ENCODE results near the gene PIGB.

The PIGB gene

GRCh38 chr15:55357774-55358173, 38.8 kb downstream of the PIGB start:
- Histone ChIP-seq H3K4me3 (ENCODE audit: insufficient read length, low read depth) (no peak overlapping the region), H3K9ac (ENCODE audit: insufficient read length, low read depth) (no peak overlapping the region), H3K9me3 (ENCODE audit: insufficient read depth, low read length) (no peaks in the 10 kb centered on the region), H3K36me3 (ENCODE audit: insufficient read depth, insufficient read length, low read length) (peaks cover 4% of the 10 kb centered on the region), H3K27me3 (ENCODE audit: insufficient read depth, insufficient read length) (no peaks in the 10 kb centered on the region), H3K4me1 (ENCODE audit: insufficient read depth, insufficient read length) (no peaks in the 10 kb centered on the region)
- no peak for DNase-seq (ENCODE audit: low read depth, low spot score)
- no peak for TF ChIP-seq YY1 (IDR thresholded peaks at IDR 0.05; ENCODE audit: insufficient read depth, insufficient read length)
- no peak for TF ChIP-seq ZNF274 (IDR thresholded peaks at IDR 0.05; ENCODE audit: low read depth, low read length)
- no peak for TF ChIP-seq SUZ12 (IDR thresholded peaks at IDR 0.05; ENCODE audit: extremely low read depth, insufficient read depth, insufficient read length)

GRCh38 chr15:55358471-55358870, 39.4 kb downstream of the PIGB start:
- peaks cover 4% of the 10 kb centered on the region for H3K36me3 ChIP-seq (ENCODE audit: insufficient read depth, insufficient read length, low read length)
- H3K4me3 ChIP-seq (ENCODE audit: insufficient read length, low read depth), result no peak overlapping the region

GRCh38 chr15:55360256-55360655, 41.2 kb downstream of the PIGB start:
- Histone ChIP-seq H3K9ac (ENCODE audit: insufficient read length, low read depth) (no peak overlapping the region), H3K4me3 (ENCODE audit: insufficient read length, low read depth) (no peak overlapping the region), H3K27me3 (ENCODE audit: insufficient read depth, insufficient read length) (no peaks in the 10 kb centered on the region), H3K9me3 (ENCODE audit: insufficient read depth, low read length) (no peaks in the 10 kb centered on the region), H3K4me1 (ENCODE audit: insufficient read depth, insufficient read length) (no peaks in the 10 kb centered on the region), H3K36me3 (ENCODE audit: insufficient read depth, insufficient read length, low read length) (peaks cover 1% of the 10 kb centered on the region)
- TF ChIP-seq YY1 (IDR thresholded peaks at IDR 0.05; ENCODE audit: insufficient read depth, insufficient read length) (no peak), ZNF274 (IDR thresholded peaks at IDR 0.05; ENCODE audit: low read depth, low read length) (no peak), SUZ12 (IDR thresholded peaks at IDR 0.05; ENCODE audit: extremely low read depth, insufficient read depth, insufficient read length) (no peak)
- DNase-seq (ENCODE audit: low read depth, low spot score), result no peak

More at GRCh38 chr15:55358471-55358870, 39.4 kb downstream of the PIGB start:
- DNase-seq (ENCODE audit: low read depth, low spot score), result no peak
- Histone ChIP-seq H3K9ac (ENCODE audit: insufficient read length, low read depth) (no peak overlapping the region), H3K9me3 (ENCODE audit: insufficient read depth, low read length) (no peaks in the 10 kb centered on the region), H3K27me3 (ENCODE audit: insufficient read depth, insufficient read length) (no peaks in the 10 kb centered on the region), H3K4me1 (ENCODE audit: insufficient read depth, insufficient read length) (no peaks in the 10 kb centered on the region)
- TF ChIP-seq ZNF274 (IDR thresholded peaks at IDR 0.05; ENCODE audit: low read depth, low read length) (no peak), YY1 (IDR thresholded peaks at IDR 0.05; ENCODE audit: insufficient read depth, insufficient read length) (no peak), SUZ12 (IDR thresholded peaks at IDR 0.05; ENCODE audit: extremely low read depth, insufficient read depth, insufficient read length) (no peak)

GRCh38 chr15:55361048-55361447, 42.0 kb downstream of the PIGB start:
- H3K36me3 ChIP-seq (ENCODE audit: insufficient read depth, insufficient read length, low read length), result no peaks in the 10 kb centered on the region
- no peak overlapping the region for H3K9ac ChIP-seq (ENCODE audit: insufficient read length, low read depth)
- no peak for DNase-seq (ENCODE audit: low read depth, low spot score)
- TF ChIP-seq SUZ12 (IDR thresholded peaks at IDR 0.05; ENCODE audit: extremely low read depth, insufficient read depth, insufficient read length), result no peak
- no peak for TF ChIP-seq YY1 (IDR thresholded peaks at IDR 0.05; ENCODE audit: insufficient read depth, insufficient read length)
- no peak for TF ChIP-seq ZNF274 (IDR thresholded peaks at IDR 0.05; ENCODE audit: low read depth, low read length)
- H3K27me3 ChIP-seq (ENCODE audit: insufficient read depth, insufficient read length), result no peaks in the 10 kb centered on the region
- H3K4me1 ChIP-seq (ENCODE audit: insufficient read depth, insufficient read length), result no peaks in the 10 kb centered on the region
- H3K9me3 ChIP-seq (ENCODE audit: insufficient read depth, low read length), result no peaks in the 10 kb centered on the region
- no peak overlapping the region for H3K4me3 ChIP-seq (ENCODE audit: insufficient read length, low read depth)

DNA sequence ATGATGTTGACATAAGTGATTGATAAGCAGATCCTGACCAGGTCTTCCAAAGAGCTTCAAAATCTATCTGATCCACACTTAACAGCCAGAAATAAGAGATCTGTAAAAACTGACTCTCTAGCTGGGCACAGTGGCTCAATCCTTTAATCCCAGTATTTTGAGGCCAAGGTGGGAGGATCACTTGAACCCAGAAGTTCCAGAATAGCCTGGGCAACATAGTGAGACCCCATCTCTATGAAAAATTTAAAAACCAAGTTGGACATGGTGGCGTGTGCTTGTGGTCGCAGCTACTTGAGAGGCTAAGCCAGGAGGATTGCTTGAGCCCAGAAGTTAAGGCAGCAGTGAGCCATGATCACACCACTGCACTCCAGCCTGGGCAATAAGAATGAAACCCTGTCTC, 43.6 kb downstream of the PIGB start:
- Histone ChIP-seq H3K9me3 (ENCODE audit: insufficient read depth, low read length) (no peaks in the 10 kb centered on the region), H3K4me3 (ENCODE audit: insufficient read length, low read depth) (no peak overlapping the region), H3K27me3 (ENCODE audit: insufficient read depth, insufficient read length) (no peaks in the 10 kb centered on the region), H3K9ac (ENCODE audit: insufficient read length, low read depth) (no peak overlapping the region), H3K36me3 (ENCODE audit: insufficient read depth, insufficient read length, low read length) (no peaks in the 10 kb centered on the region), H3K4me1 (ENCODE audit: insufficient read depth, insufficient read length) (no peaks in the 10 kb centered on the region)
- no peak for DNase-seq (ENCODE audit: low read depth, low spot score)
- TF ChIP-seq ZNF274 (IDR thresholded peaks at IDR 0.05; ENCODE audit: low read depth, low read length), result no peak
- TF ChIP-seq SUZ12 (IDR thresholded peaks at IDR 0.05; ENCODE audit: extremely low read depth, insufficient read depth, insufficient read length), result no peak
- TF ChIP-seq YY1 (IDR thresholded peaks at IDR 0.05; ENCODE audit: insufficient read depth, insufficient read length), result no peak

DNA sequence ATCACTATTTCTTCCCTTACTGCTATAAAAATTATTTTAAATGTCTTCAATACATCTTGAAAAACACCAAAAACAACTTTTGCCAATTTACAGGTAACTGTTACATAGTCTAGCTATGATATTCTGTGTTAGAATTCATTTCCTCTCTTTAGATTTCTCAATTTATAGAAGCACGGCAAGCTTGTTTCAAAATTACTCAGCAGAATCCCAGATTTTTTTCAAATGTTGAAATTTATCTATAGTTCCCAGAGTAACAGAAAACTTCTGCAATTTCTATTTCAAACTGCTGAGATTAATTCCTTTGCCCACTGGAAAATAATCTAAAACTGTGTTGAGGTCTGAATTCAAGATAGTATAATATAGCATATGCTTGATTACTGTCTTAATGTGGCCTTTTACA, 48.0 kb downstream of the PIGB start:
- no peak overlapping the region for H3K9ac ChIP-seq (ENCODE audit: insufficient read length, low read depth)
- no peak overlapping the region for H3K4me3 ChIP-seq (ENCODE audit: insufficient read length, low read depth)
- no peak for TF ChIP-seq YY1 (IDR thresholded peaks at IDR 0.05; ENCODE audit: insufficient read depth, insufficient read length)
- no peak for TF ChIP-seq SUZ12 (IDR thresholded peaks at IDR 0.05; ENCODE audit: extremely low read depth, insufficient read depth, insufficient read length)
- TF ChIP-seq ZNF274 (IDR thresholded peaks at IDR 0.05; ENCODE audit: low read depth, low read length), result no peak
- DNase-seq (ENCODE audit: low read depth, low spot score), result no peak
- H3K27me3 ChIP-seq (ENCODE audit: insufficient read depth, insufficient read length), result no peaks in the 10 kb centered on the region
- H3K36me3 ChIP-seq (ENCODE audit: insufficient read depth, insufficient read length, low read length), result peaks cover 2% of the 10 kb centered on the region
- H3K9me3 ChIP-seq (ENCODE audit: insufficient read depth, low read length), result no peaks in the 10 kb centered on the region
- H3K4me1 ChIP-seq (ENCODE audit: insufficient read depth, insufficient read length), result no peaks in the 10 kb centered on the region

GRCh38 chr15:55372701-55373440, 53.8 kb downstream of the PIGB start:
- TF ChIP-seq SUZ12 (IDR thresholded peaks at IDR 0.05; ENCODE audit: extremely low read depth, insufficient read depth, insufficient read length), result no peak
- Histone ChIP-seq H3K9me3 (ENCODE audit: insufficient read depth, low read length) (no peaks in the 10 kb centered on the region), H3K36me3 (ENCODE audit: insufficient read depth, insufficient read length, low read length) (peaks cover 7% of the 10 kb centered on the region), H3K4me3 (ENCODE audit: insufficient read length, low read depth) (no peak overlapping the region), H3K4me1 (ENCODE audit: insufficient read depth, insufficient read length) (no peaks in the 10 kb centered on the region), H3K9ac (ENCODE audit: insufficient read length, low read depth) (no peak overlapping the region), H3K27me3 (ENCODE audit: insufficient read depth, insufficient read length) (no peaks in the 10 kb centered on the region)
- no peak for DNase-seq (ENCODE audit: low read depth, low spot score)

Data from NT2/D1 (cell line).